K562 (cell line): Measurements from ENCODE around the gene RABL6. TPM values are rescaled to one million over a fixed set of nuclear protein-coding genes. Genes with fewer than 3 reads are reported as not detected.

ENCODE experiments used
- ATAC-seq: fragments of 200-7000 bp; cut with Tn5 transposase; 3 replicates; pipeline ENCODE4 v1.9.1; 2020; ENCODE audit warnings: moderate library complexity
- BruUV-seq: library from RNA; stranded (reverse); fragments of 400-500 nt; replicated peaks from 2 replicates; lab custom pipeline; 2021; lab: Mats Ljungman, UMichigan
- CTCF ChIA-PET: fragments of 300-600 bp; formaldehyde crosslinking; extraction: SDS; loops from one replicate; lab custom pipeline; 2021; ENCODE audit warnings: low intra/inter-chr PET ratio; lab: Yijun Ruan, JAX
- POLR2A ChIA-PET: fragments of 300-600, 350-650 bp; sonication (Branson Sonifier 250); formaldehyde crosslinking; extraction: SDS; loops from one replicate; lab custom pipeline; 2021; ENCODE audit warnings: antibody characterized with exemption, inconsistent platforms; lab: Yijun Ruan, JAX
- DNase-seq, 4 experiments: peaks; one replicate each; pipeline versions ENCODE4 v3.0.0 to v3.0.0-alpha.2; 2011 to 2018; ENCODE audit warnings: low spot score in 3 of 4, mixed read lengths in 3 of 4; ENCODE audit errors: extremely low read depth in 1 of 4
- FAIRE-seq: peaks from 2 replicates; lab custom pipeline; 2011; peaks lifted over from hg19 to GRCh38; lab: Jason Lieb, UNC
- H2AFZ ChIP-seq: 2 replicates; pipeline ENCODE4 v1.6.0; 2011; ENCODE audit warnings: low read depth, low read length, control low read depth, inconsistent platforms
- H3K27ac ChIP-seq: fragments of 200-600 bp; 3 replicates; pipeline ENCODE4 v1.8.0; 2011; ENCODE audit warnings: low read depth, mild to moderate bottlenecking, control low read depth, inconsistent platforms, low read length, moderate library complexity, mixed read lengths; ENCODE audit errors: extremely low read depth
- H3K27me3 ChIP-seq, 2 experiments: fragments of 300-600 bp in 1 of 2; 2 replicates in 1 of 2; 3 replicates in 1 of 2; pipeline versions ENCODE4 v1.6.0 to v1.8.0; 2011; ENCODE audit warnings: inconsistent platforms in 2 of 2, low read length in 2 of 2, mild to moderate bottlenecking in 1 of 2, mixed read lengths in 1 of 2, moderate library complexity in 1 of 2; ENCODE audit not compliant: control insufficient read depth in 2 of 2, insufficient read depth in 2 of 2
- H3K36me3 ChIP-seq: fragments of 300-600 bp; 3 replicates; pipeline ENCODE4 v1.8.0; 2011; ENCODE audit warnings: mild to moderate bottlenecking, low read length, inconsistent platforms; ENCODE audit not compliant: control insufficient read depth, insufficient read depth
- H3K4me1 ChIP-seq, 2 experiments: fragments of 200-600 bp in 1 of 2; replicated peaks in 1 of 2; 2 replicates in 1 of 2; 3 replicates in 1 of 2; pipeline versions ENCODE4 v1.5.1 to v1.8.0; 2011; ENCODE audit warnings: inconsistent platforms in 2 of 2, low read length in 2 of 2, mild to moderate bottlenecking in 1 of 2, mixed read lengths in 1 of 2, moderate library complexity in 1 of 2; ENCODE audit not compliant: control insufficient read depth in 2 of 2, insufficient read depth in 2 of 2
- H3K4me2 ChIP-seq: 2 replicates; pipeline ENCODE4 v1.6.1; 2011; ENCODE audit warnings: low read length, control low read depth, inconsistent platforms, mixed read lengths; ENCODE audit not compliant: insufficient read depth
- H3K4me3 ChIP-seq: fragments of 200-600 bp; sonication (generic), shearing (Covaris generic); 2 replicates; pipeline ENCODE4 v1.5.1; 2016; ENCODE audit warnings: control low read depth, inconsistent platforms
- H3K79me2 ChIP-seq: fragments of 200-600 bp; 3 replicates; pipeline ENCODE4 v1.8.0; 2011; ENCODE audit warnings: low read length, inconsistent platforms; ENCODE audit not compliant: control insufficient read depth, insufficient read depth
- H3K9ac ChIP-seq, 2 experiments: 2 replicates each; pipeline versions ENCODE4 v1.6.0 to v1.6.1; 2011; ENCODE audit warnings: low read depth in 2 of 2, low read length in 2 of 2, control low read depth in 1 of 2, inconsistent platforms in 1 of 2, mild to moderate bottlenecking in 1 of 2, mixed read lengths in 1 of 2; ENCODE audit not compliant: insufficient read depth in 1 of 2
- H3K9me1 ChIP-seq: one replicate; pipeline ENCODE4 v1.6.0; 2011; ENCODE audit warnings: inconsistent platforms, mild to moderate bottlenecking, low read length, moderate library complexity; ENCODE audit not compliant: control insufficient read depth, insufficient read depth
- H3K9me3 ChIP-seq: replicated peaks from 2 replicates; pipeline ENCODE4 v1.5.1; 2011; ENCODE audit warnings: low read depth, low read length, inconsistent platforms; ENCODE audit not compliant: control insufficient read depth, insufficient read depth
- H4K20me1 ChIP-seq: replicated peaks from 2 replicates; pipeline ENCODE4 v1.6.1; 2011; ENCODE audit warnings: low read length, inconsistent platforms, mixed read lengths; ENCODE audit not compliant: control insufficient read depth, insufficient read depth
- FOXP1 ChIP-seq: sonication (generic); formaldehyde crosslinking; IDR thresholded peaks from 2 replicates; pipeline ENCODE4 v1.8.0; 2022; ENCODE audit warnings: mild to moderate bottlenecking, missing genetic modification reagents
- ZBTB33 ChIP-seq: sonication (generic); formaldehyde crosslinking; IDR thresholded peaks from 2 replicates; pipeline ENCODE4 v1.8.1; 2023; ENCODE audit warnings: mild to moderate bottlenecking, missing genetic modification reagents
- ZNF134 ChIP-seq: fragments of 250-450 bp; sonication (Bioruptor Pico); conservative IDR thresholded peaks from 2 replicates; pipeline ENCODE4 v1.4.0; 2020
- WGBS: fragments of 100-300 bp; shearing (Covaris generic); methylation state at CpG from one replicate; pipeline ENCODE4 v1.1.6; 2016; ENCODE audit warnings: low coverage, mixed read lengths; ENCODE audit not compliant: insufficient coverage; ENCODE audit errors: missing lambda C conversion rate; 5-methylcytosine and 5-hydroxymethylcytosine counted together
- in situ Hi-C: fragments of 300-500 bp; cut with MboI; formaldehyde crosslinking; loops from 4 replicates; pipeline ENCODE4 v1.15.0; 2018; ENCODE audit warnings: inconsistent platforms, mixed read lengths
- intact Hi-C: fragments of 100-400 bp; cut with micrococcal nuclease; formaldehyde crosslinking; loops from 2 replicates; pipeline ENCODE4 v1.14.2; 2022
- polyA plus RNA-seq, 8 experiments: library from polyadenylated mRNA; depleted of rRNA in 4 of 8; stranded (reverse) in 5 of 8; unstranded in 3 of 8; fragments of >200 nt; fragmentation: Nextera tagmentation in 2 of 8; fragmentation: Illumina TruSeq in 1 of 8; extraction: Ambion mirVana in 2 of 8; extraction: Trizol in 1 of 8; gene quantifications; 2 replicates each; pipeline versions ENCODE4 v1.2.1 to v1.2.3, GENCODE V29; 2011 to 2014; ENCODE audit warnings: inconsistent platforms in 1 of 8, missing spikeins in 1 of 8
- total RNA-seq, 7 experiments: library from RNA; depleted of rRNA in 6 of 7; stranded (reverse); fragments of >200 nt in 6 of 7; fragmentation: Illumina TruSeq in 2 of 7; extraction: Trizol in 2 of 7; gene quantifications; 2 replicates each; pipeline versions ENCODE4 v1.2.1 to v1.2.3, GENCODE V29; 2011 to 2021; ENCODE audit warnings: low replicate concordance in 1 of 7

The RABL6 gene
- total and polyA plus RNA-seq, 9 of the 15 experiments (the other 6 are each of a cell fraction or from before 2014, with no cell fraction given) = 5.6 to 181 (median 84.5) TPM

GRCh38 chr9:136821826-136822544, 14.2 kb downstream of the RABL6 start:
- BruUV-seq = no TSS peak
- Histone ChIP-seq H3K4me1 (peaks cover 0 to 33% of the 10 kb centered on the region in 2 experiments; a peak in 2 of 5 replicates), H3K79me2 (peaks cover 50% of the 10 kb centered on the region), H3K27ac (no peak overlapping the region), H2AFZ (no peak overlapping the region), H3K27me3 (no peaks in the 10 kb centered on the region), H3K9me3 (no peaks in the 10 kb centered on the region), H3K9me1 (no peaks in the 10 kb centered on the region), H3K36me3 (peaks cover 71% of the 10 kb centered on the region; the same call in 2 of the 3 replicates), H3K4me3 (no peak overlapping the region), H4K20me1 (no peaks in the 10 kb centered on the region; the same call in 1 of the 2 replicates), H3K4me2 (no peak overlapping the region), H3K9ac (peak overlapping the region in 1 of 2 experiments; percentile 35; a peak in 1 of 4 replicates)
- intact Hi-C loops (no loop called here), in situ Hi-C loops (no loop called here)
- DNase-seq = no peak
- POLR2A ChIA-PET = interaction anchor here (0.6 to 0.9 kb wide), 3 partner anchors 9 to 308 kb away, joined by 3 to 4 read pairs (median 3); no protein-coding TSS in a partner anchor
- no peak for TF ChIP-seq ZNF134 (CRISPR knock-in tag)
- no peak for TF ChIP-seq FOXP1 (CRISPR knock-in tag)
- TF ChIP-seq ZBTB33 (CRISPR knock-in tag) = 0 out of 2 replicates have a peak, but pooled peaks have one; percentile 0
- FAIRE-seq = no peak
- WGBS = 91% methylated on average over 6 of the region's 42 CpGs
- no peak for ATAC-seq
- CTCF ChIA-PET = no interaction called here
